Stimulated activated CD8-positive, alpha-beta memory T cell treated with anti-CD3 and anti-CD28 coated beads, Interleukin-15, amount 100 ng/mL, for 48 hours (primary cell): ENCODE results near the gene RPS6KA2.

Source experiments
- DNase-seq, 2 donors: peaks; one replicate each; pipeline ENCODE4 v3.0.0-alpha.2; 2020; ENCODE audit warnings: low read depth in 2 of 2

Gene RPS6KA2

GRCh38 chr6:166615059-166615770 lies 11.8 kb downstream of the RPS6KA2 start:
- DNase-seq = no peak

- no peak for DNase-seq
These were observed 12.5 kb downstream of the RPS6KA2 start for GRCh38 chr6:166614589-166614988.

- DNase-seq = no peak
These were observed 12.9 kb downstream of the RPS6KA2 start for GRCh38 chr6:166614171-166614583.

- no peak for DNase-seq
These were observed 14.0 kb downstream of the RPS6KA2 start for GRCh38 chr6:166613027-166613426.

- no peak for DNase-seq
These were observed 14.6 kb downstream of the RPS6KA2 start for GRCh38 chr6:166612471-166612881.

GRCh38 chr6:166611631-166612030 lies 15.4 kb downstream of the RPS6KA2 start:
- DNase-seq = no peak

- DNase-seq = no peak
These were observed 17.0 kb downstream of the RPS6KA2 start for GRCh38 chr6:166610069-166610468.

GRCh38 chr6:166608774-166609173 lies 18.3 kb downstream of the RPS6KA2 start:
- no peak for DNase-seq

GRCh38 chr6:166605752-166606151 lies 21.3 kb downstream of the RPS6KA2 start:
- no peak for DNase-seq

- DNase-seq = no peak
These were observed 22.1 kb downstream of the RPS6KA2 start for GRCh38 chr6:166604911-166605310.

GRCh38 chr6:166604328-166604727 lies 22.7 kb downstream of the RPS6KA2 start:
- DNase-seq = no peak

GRCh38 chr6:166603043-166603690 lies 23.9 kb downstream of the RPS6KA2 start:
- no peak for DNase-seq

GRCh38 chr6:166601956-166602355 lies 25.1 kb downstream of the RPS6KA2 start:
- no peak for DNase-seq

- DNase-seq = no peak
These were observed 26.1 kb downstream of the RPS6KA2 start for GRCh38 chr6:166600931-166601330.

- no peak for DNase-seq
These were observed 27.8 kb downstream of the RPS6KA2 start for GRCh38 chr6:166599205-166599604.

GRCh38 chr6:166598441-166599138 lies 28.5 kb downstream of the RPS6KA2 start:
- DNase-seq = no peak

GRCh38 chr6:166597711-166598440 lies 29.2 kb downstream of the RPS6KA2 start:
- no peak for DNase-seq

- no peak for DNase-seq
These were observed 30.1 kb downstream of the RPS6KA2 start for GRCh38 chr6:166596776-166597507.

- DNase-seq = no peak
These were observed 31.1 kb downstream of the RPS6KA2 start for GRCh38 chr6:166595949-166596348.

- DNase-seq = no peak
These were observed 31.8 kb downstream of the RPS6KA2 start for GRCh38 chr6:166595061-166595780.

GRCh38 chr6:166592821-166593220 lies 34.2 kb downstream of the RPS6KA2 start:
- DNase-seq = no peak
